Posterior vena cava (tissue), 2 donors: Measurements from ENCODE around the gene RPA1. TPM values are rescaled to one million over a fixed set of nuclear protein-coding genes. Genes with fewer than 3 reads are reported as not detected.
"Not testable (repeated sequence)": the region's sequence is repeated elsewhere in the genome, so short reads cannot be mapped to it uniquely, and the experiment has no call there.

Experiments used
- DNase-seq: peaks from one replicate; pipeline ENCODE4 v3.0.0-alpha.2; 2020; ENCODE audit warnings: low spot score
- intact Hi-C, 2 donors: fragments of 100-400 bp; cut with DNase I; formaldehyde crosslinking; loops; one replicate each; pipeline versions ENCODE4 v1.14.1 to v1.14.2; 2022 to 2023
- total RNA-seq, 2 donors: library from RNA; stranded (reverse); fragmentation: NEBNext Ultra II Directional; extraction: Animal tissue kit (Norgen Biotek cat#: 25700); gene quantifications; one replicate each; pipeline ENCODE4 v1.2.1, GENCODE V29; 2021
- donor health status: DM: yes; HTN: yes; CAD: no.
- donor health status: DM: yes; HTN: yes; CAD: no.

The RPA1 gene
- total RNA-seq, 2 donors from 2014 or later: 77.3 to 86.2 TPM

- DNase-seq: no peak
- intact Hi-C loops: no loop called here
Measured at GRCh38 chr17:1808644-1809043, 21.2 kb upstream of the RPA1 start.

GRCh38 chr17:1809815-1810214, 20.0 kb upstream of the RPA1 start:
- intact Hi-C loops, DNase-seq: not testable (repeated sequence)

GRCh38 chr17:1810450-1811103, 19.2 kb upstream of the RPA1 start:
- intact Hi-C loops: no loop called here
- no peak for DNase-seq

- intact Hi-C loops: no loop called here
- no peak for DNase-seq
Measured at GRCh38 chr17:1813088-1813487, 16.7 kb upstream of the RPA1 start.

GRCh38 chr17:1820528-1821252, 9.1 kb upstream of the RPA1 start:
- intact Hi-C loops: no loop called here
- no peak for DNase-seq

GRCh38 chr17:1829216-1829591, 601 bp upstream of the RPA1 start:
- intact Hi-C loops: no loop called here
- no peak for DNase-seq

GRCh38 chr17:1830288-1830687, 483 bp downstream of the RPA1 start:
- intact Hi-C loops: loop anchor here in 1 of 2 donors (5.0 kb wide), 1 partner anchor 43 kb away; no protein-coding TSS in a partner anchor
- no peak for DNase-seq

- intact Hi-C loops: loop anchor here in 1 of 2 donors (5.0 kb wide), 1 partner anchor 47 kb away; no protein-coding TSS in a partner anchor
- no peak for DNase-seq
Measured at GRCh38 chr17:1834380-1835149, 4.8 kb downstream of the RPA1 start.

- intact Hi-C loops: no loop called here
- no peak for DNase-seq
Measured at GRCh38 chr17:1839516-1839915, 9.7 kb downstream of the RPA1 start.

- intact Hi-C loops: no loop called here
- no peak for DNase-seq
Measured at GRCh38 chr17:1843947-1844346, 14.1 kb downstream of the RPA1 start.

- intact Hi-C loops: no loop called here
- no peak for DNase-seq
Measured at GRCh38 chr17:1847191-1847590, 17.4 kb downstream of the RPA1 start.

GRCh38 chr17:1852327-1852726, 22.5 kb downstream of the RPA1 start:
- intact Hi-C loops: no loop called here
- no peak for DNase-seq

- intact Hi-C loops: no loop called here
- no peak for DNase-seq
Measured at GRCh38 chr17:1853698-1854097, 23.9 kb downstream of the RPA1 start.

GRCh38 chr17:1856462-1856861, 26.7 kb downstream of the RPA1 start:
- intact Hi-C loops, DNase-seq: not testable (repeated sequence)

GRCh38 chr17:1860978-1861377, 31.2 kb downstream of the RPA1 start:
- no peak for DNase-seq
- intact Hi-C loops: loop anchor here in 1 of 2 donors (10.0 kb wide), 2 partner anchors 136 to 286 kb away; partner anchors contain the start of gene WDR81

- DNase-seq: no peak
- intact Hi-C loops: loop anchor here in 1 of 2 donors (10.0 kb wide), 2 partner anchors 137 to 287 kb away; partner anchors contain the start of gene WDR81
Measured at GRCh38 chr17:1861391-1862010, 31.7 kb downstream of the RPA1 start.

- no peak for DNase-seq
- intact Hi-C loops: loop anchor here in 1 of 2 donors (10.0 kb wide), 2 partner anchors 141 to 291 kb away; partner anchors contain the start of gene WDR81
Measured at GRCh38 chr17:1865252-1866037, 35.6 kb downstream of the RPA1 start.

- intact Hi-C loops: loop anchor here in 1 of 2 donors (10.0 kb wide), 2 partner anchors 143 to 293 kb away; partner anchors contain the start of gene WDR81
- DNase-seq: no peak
Measured at GRCh38 chr17:1867307-1867706, 37.5 kb downstream of the RPA1 start.
